Activated CD8-positive, alpha-beta memory T cell treated with anti-CD3 and anti-CD28 coated beads, Interleukin-2, amount 10 ng/mL, durations not matched to agents 7 days and 5 days (primary cell): Measurements from ENCODE around the gene HIF1A. TPM values are rescaled to one million over a fixed set of nuclear protein-coding genes. Genes with fewer than 3 reads are reported as not detected.
"Not testable (repeated sequence)": the region's sequence is repeated elsewhere in the genome, so short reads cannot be mapped to it uniquely, and the experiment has no call there.

Source experiments
- ATAC-seq: fragments of 150-1000 bp; cut with Tn5 transposase; one replicate; pipeline ENCODE4 v1.10.0; 2021; ENCODE audit warnings: moderate library complexity
- CTCF ChIA-PET: fragments of 350-600 bp; sonication (Branson Sonifier 250); formaldehyde crosslinking; loops from one replicate; lab custom pipeline; 2021; ENCODE audit warnings: antibody characterized with exemption; lab: Charles Lee
- DNase-seq: peaks from one replicate; pipeline ENCODE4 v3.0.0-alpha.2; 2020
- H3K27ac Mint-ChIP-seq: one replicate; pipeline ENCODE4 v1.8.0; 2021; ENCODE audit warnings: mild to moderate bottlenecking, mixed read lengths
- H3K27me3 Mint-ChIP-seq: one replicate; pipeline ENCODE4 v1.8.0; 2021; ENCODE audit warnings: mixed read lengths
- H3K36me3 Mint-ChIP-seq: one replicate; pipeline ENCODE4 v1.8.0; 2021; ENCODE audit warnings: mild to moderate bottlenecking, mixed read lengths
- H3K4me1 Mint-ChIP-seq: one replicate; pipeline ENCODE4 v1.8.0; 2021; ENCODE audit warnings: mixed read lengths
- H3K4me3 Mint-ChIP-seq: one replicate; pipeline ENCODE4 v1.8.0; 2021; ENCODE audit warnings: mild to moderate bottlenecking, moderate library complexity, mixed read lengths
- H3K9me3 Mint-ChIP-seq: one replicate; pipeline ENCODE4 v1.8.0; 2022; ENCODE audit warnings: low read depth, mixed read lengths
- total RNA-seq, 2 experiments: library from RNA; stranded (reverse); gene quantifications; one replicate each; pipeline ENCODE4 v1.2.3, GENCODE V29; 2021

Gene HIF1A
- total RNA-seq: 100 to 1,000 TPM; 134 to 158 TPM

DNA sequence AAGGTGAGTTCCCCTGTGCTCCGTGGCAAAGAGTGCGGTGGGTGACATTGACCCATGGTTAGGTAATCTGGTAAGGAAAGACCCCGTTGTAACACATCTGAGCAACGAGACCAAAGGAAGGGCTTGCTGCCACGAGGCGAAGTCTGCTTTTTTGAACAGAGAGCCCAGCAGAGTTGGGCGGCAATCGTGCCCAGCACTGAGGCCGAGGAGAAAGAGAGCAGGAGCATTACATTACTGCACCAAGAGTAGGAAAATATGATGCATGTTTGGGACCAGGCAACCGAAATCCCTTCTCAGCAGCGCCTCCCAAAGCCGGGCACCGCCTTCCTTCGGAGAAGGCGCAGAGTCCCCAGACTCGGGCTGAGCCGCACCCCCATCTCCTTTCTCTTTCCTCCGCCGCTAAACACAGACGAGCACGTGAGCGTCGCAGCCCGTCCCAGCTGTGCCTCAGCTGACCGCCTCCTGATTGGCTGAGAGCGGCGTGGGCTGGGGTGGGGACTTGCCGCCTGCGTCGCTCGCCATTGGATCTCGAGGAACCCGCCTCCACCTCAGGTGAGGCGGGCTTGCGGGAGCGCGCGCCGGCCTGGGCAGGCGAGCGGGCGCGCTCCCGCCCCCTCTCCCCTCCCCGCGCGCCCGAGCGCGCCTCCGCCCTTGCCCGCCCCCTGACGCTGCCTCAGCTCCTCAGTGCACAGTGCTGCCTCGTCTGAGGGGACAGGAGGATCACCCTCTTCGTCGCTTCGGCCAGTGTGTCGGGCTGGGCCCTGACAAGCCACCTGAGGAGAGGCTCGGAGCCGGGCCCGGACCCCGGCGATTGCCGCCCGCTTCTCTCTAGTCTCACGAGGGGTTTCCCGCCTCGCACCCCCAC lies at the start of gene HIF1A:
Gene HIF1A (plus strand): TSS at position 684 of the 865 bp plus-strand sequence. CDS start 292 bp downstream, outside the sequence.
- peak; percentile 98 for DNase-seq
- H3K4me1 Mint-ChIP-seq: peaks cover 43% of the 10 kb centered on the region
- peak; percentile 94 for ATAC-seq
- H3K36me3 Mint-ChIP-seq: peaks cover 42% of the 10 kb centered on the region
- H3K27me3 Mint-ChIP-seq: no peaks in the 10 kb centered on the region
- H3K4me3 Mint-ChIP-seq: peak within 1 kb of the TSS; percentile 91
- CTCF ChIA-PET: interaction anchor here (0.7 to 2.5 kb wide), 5 partner anchors 11 to 33 kb away, joined by 3 to 8 read pairs (median 4); no protein-coding TSS in a partner anchor
- no peaks in the 10 kb centered on the region for H3K9me3 Mint-ChIP-seq
- peak within 1 kb of the TSS; percentile 96 for H3K27ac Mint-ChIP-seq

DNA sequence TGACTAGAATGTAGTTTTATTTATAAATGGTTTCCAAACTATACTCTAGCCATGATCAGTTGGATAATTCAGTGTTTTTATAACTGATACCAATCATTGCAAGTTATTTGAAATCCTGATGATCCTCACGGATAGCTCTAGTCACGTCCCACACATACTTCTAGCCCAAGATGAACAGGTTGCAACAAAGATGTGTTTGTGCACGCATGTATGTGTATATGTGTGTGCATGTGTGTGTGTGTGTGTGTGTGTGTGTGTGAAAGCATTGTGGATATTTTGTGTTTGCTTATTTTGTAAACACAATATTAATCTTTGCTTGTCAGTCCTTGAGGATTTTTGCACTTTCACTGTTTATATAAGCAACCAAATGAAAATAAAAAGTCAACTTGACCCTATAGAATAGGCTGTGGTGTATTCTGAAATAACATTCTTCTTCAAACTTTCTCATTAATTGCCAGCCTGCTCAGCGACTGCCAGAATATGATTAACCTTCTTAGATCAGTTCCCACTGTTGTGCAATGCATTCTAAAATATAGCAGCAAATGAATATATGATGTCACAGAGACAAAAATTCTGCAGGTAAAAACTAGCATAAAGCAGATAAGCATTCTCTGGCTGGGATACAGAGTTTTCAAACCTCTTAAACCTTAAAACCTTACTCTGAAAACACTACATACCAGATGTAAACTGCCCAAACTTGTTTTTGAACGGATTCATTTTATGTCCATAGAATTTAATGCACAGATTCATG lies 48.8 kb upstream of the HIF1A start:
- Mint-ChIP-seq H3K4me3 (no peak overlapping the region), H3K27ac (no peak overlapping the region), H3K9me3 (peaks cover 2% of the 10 kb centered on the region), H3K4me1 (peaks cover 9% of the 10 kb centered on the region), H3K27me3 (no peaks in the 10 kb centered on the region), H3K36me3 (peaks cover 2% of the 10 kb centered on the region)
- DNase-seq: no peak
- CTCF ChIA-PET: interaction anchor here (0.8 kb wide), 1 partner anchor 100 kb away, joined by 3 read pairs; no protein-coding TSS in a partner anchor
- ATAC-seq: no peak

DNA sequence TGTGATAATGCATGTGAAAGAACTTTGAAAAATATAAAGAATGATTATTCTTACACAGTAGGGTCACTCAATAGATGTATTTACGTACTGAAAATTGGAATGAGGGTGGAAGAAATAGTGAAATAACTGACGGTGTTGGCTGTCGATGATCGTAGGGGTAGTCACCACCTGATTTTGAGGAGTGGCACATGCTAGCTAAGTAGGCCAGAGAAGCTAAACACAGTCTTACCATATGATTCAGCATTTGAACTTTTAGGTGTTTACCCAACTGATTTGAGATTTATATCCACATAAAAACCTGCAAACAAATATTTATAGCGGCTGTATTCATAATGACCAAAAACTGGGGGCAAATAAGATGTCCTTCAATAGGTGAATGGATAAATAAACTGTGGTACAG lies 47.6 kb upstream of the HIF1A start:
- Mint-ChIP-seq H3K27me3 (no peaks in the 10 kb centered on the region), H3K36me3 (no peaks in the 10 kb centered on the region), H3K4me3 (no peak overlapping the region), H3K9me3 (no peaks in the 10 kb centered on the region), H3K27ac (no peak overlapping the region), H3K4me1 (peaks cover 7% of the 10 kb centered on the region)
- no peak for DNase-seq
- ATAC-seq: no peak
- CTCF ChIA-PET: no interaction called here

DNA sequence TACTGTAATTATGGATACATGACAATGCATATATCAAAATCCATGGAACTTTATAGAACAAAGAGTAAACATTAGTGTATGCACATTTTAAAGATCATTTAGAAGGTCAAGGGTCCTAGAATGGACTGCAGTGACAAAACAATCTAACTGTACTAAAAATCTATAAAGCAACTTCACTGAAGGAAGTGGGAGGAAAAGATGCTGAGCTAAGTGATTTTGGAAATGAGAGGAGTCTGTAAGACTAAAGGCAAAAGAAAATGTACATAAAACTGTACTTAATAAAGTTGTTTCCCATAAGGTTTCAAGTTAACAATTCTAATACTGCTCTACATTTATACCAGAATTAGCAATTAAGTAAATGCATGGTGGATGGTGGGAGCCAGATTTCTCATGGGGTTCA lies 46.9 kb upstream of the HIF1A start:
- no peaks in the 10 kb centered on the region for H3K36me3 Mint-ChIP-seq
- CTCF ChIA-PET: no interaction called here
- H3K4me3 Mint-ChIP-seq: no peak overlapping the region
- H3K27me3 Mint-ChIP-seq: no peaks in the 10 kb centered on the region
- no peaks in the 10 kb centered on the region for H3K9me3 Mint-ChIP-seq
- ATAC-seq (no peak), DNase-seq (no peak)
- H3K27ac Mint-ChIP-seq: no peak overlapping the region
- H3K4me1 Mint-ChIP-seq: peaks cover 7% of the 10 kb centered on the region

DNA sequence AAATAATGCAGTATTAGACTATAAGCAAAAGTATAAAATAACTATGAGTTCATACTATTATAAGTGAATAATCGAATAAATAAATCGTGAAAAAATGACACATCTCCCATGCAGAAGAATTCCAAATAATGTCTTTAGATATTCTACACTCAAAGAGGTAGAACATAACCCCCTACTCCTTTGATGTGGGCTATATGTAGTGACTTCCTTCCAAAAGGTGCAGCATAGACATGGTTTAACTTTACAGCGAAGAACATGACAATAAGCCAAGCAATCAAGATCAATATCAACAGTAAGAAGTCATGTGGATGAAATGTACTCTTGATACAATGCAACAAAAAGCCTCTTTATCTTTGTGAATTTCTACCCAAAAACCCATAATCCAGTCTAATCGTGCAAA lies 46.0 kb upstream of the HIF1A start:
- no peaks in the 10 kb centered on the region for H3K36me3 Mint-ChIP-seq
- H3K9me3 Mint-ChIP-seq: no peaks in the 10 kb centered on the region
- H3K27ac Mint-ChIP-seq: no peak overlapping the region
- ATAC-seq (no peak), DNase-seq (no peak)
- peaks cover 11% of the 10 kb centered on the region for H3K4me1 Mint-ChIP-seq
- no peaks in the 10 kb centered on the region for H3K27me3 Mint-ChIP-seq
- CTCF ChIA-PET: no interaction called here
- H3K4me3 Mint-ChIP-seq: no peak overlapping the region

DNA sequence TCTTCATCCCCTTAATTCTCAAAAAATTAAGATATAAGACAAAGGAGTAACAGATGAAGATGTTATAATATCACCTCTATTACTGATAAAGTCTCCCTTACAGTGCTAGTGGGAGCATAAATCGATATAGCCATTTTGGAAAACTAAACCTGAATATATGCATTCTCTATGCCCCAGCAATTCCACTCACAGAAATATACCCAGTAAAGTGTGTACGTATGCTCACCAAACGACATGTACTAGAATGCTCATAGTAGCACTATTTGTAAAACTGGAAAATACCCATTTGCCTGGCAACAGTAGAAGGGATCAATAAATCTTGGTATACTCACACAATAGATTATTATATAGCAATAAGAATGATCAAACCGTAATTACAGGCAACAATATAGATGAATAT lies 44.0 kb upstream of the HIF1A start:
- Mint-ChIP-seq H3K27ac (no peak overlapping the region), H3K36me3 (peaks cover 7% of the 10 kb centered on the region), H3K4me1 (peaks cover 26% of the 10 kb centered on the region), H3K9me3 (peaks cover 2% of the 10 kb centered on the region), H3K4me3 (no peak overlapping the region), H3K27me3 (no peaks in the 10 kb centered on the region)
- DNase-seq: no peak
- no peak for ATAC-seq
- CTCF ChIA-PET: no interaction called here

DNA sequence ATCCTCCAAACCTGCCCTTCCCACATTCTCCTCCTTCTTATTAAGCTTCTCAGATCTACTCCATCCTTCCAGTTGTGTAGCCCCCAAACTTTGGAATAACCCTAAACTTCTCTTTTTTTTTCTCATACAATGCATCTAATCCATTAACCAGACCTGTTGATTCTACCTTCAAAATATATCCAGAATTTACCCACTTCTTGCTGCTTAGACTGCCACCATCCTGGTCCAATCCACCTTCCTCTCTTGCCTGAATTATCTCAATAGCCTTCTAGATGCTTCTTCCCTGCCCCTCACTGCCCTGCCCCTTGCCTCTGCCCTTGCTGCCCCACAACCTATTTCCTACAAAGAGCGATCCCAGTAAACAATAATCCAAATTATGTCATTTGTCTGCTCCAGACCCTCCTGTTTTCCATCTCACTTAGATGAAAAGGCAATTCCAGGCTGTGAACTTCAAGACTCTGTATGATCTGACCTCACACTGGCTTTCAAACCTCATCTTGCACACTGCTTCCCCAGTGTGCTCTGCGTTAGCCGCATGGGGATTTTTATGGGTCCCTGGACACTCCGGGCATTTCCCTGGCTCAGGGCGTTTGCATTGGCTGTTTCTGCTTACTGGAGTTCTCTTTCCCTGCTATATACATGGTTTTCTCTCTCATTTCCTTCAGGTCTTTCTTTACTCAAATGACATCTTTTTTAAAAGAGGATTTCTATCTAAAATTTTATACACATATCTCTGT lies 42.6 kb upstream of the HIF1A start:
- Mint-ChIP-seq H3K27ac (no peak overlapping the region), H3K4me3 (no peak overlapping the region), H3K27me3 (no peaks in the 10 kb centered on the region), H3K4me1 (peaks cover 35% of the 10 kb centered on the region), H3K9me3 (peaks cover 2% of the 10 kb centered on the region), H3K36me3 (peaks cover 16% of the 10 kb centered on the region)
- CTCF ChIA-PET: no interaction called here
- no peak for DNase-seq
- no peak for ATAC-seq

DNA sequence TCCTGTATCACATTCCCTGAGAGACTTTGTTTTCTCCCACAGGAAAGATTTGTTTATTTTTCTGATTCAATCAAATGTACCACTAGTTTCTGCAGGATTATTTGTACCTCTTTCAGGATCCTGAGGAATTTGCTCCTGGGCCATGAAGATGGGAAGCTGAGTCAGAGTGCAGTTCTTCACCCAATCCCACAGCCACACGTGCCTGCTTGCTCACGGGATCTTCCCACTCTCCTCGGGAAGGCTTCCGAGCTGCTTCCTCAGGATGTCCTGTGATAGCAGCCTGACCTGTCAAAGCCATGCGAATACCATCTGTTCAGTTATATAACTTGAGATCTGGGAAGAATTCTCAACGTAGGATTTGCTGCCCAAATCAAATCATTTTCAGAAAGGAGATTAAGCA lies 41.8 kb upstream of the HIF1A start:
- Mint-ChIP-seq H3K27ac (no peak overlapping the region), H3K4me1 (peaks cover 33% of the 10 kb centered on the region), H3K27me3 (no peaks in the 10 kb centered on the region), H3K4me3 (no peak overlapping the region), H3K9me3 (peaks cover 2% of the 10 kb centered on the region), H3K36me3 (peaks cover 18% of the 10 kb centered on the region)
- DNase-seq (no peak), ATAC-seq (no peak)
- CTCF ChIA-PET: no interaction called here

DNA sequence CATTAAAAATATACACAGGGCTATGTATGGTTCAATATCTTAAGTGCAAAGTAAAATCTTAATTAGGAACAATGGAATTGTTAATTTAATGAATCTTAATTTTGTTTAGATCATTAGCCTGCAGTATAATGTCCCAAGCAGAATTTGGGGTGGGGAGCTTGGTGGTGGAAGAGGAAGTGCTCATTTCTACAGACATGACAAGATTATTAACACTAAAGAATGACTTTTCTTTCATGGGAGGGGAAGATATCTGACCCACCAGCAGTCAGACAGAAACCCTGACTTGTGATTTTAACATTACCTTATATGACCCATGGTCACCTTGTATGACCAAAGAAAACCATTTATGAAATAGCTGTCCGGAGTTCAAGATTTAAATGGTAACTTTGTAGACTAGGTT lies 41.3 kb upstream of the HIF1A start:
- Mint-ChIP-seq H3K9me3 (peaks cover 2% of the 10 kb centered on the region), H3K4me3 (no peak overlapping the region), H3K27me3 (no peaks in the 10 kb centered on the region), H3K4me1 (peaks cover 38% of the 10 kb centered on the region), H3K36me3 (peaks cover 22% of the 10 kb centered on the region), H3K27ac (no peak overlapping the region)
- ATAC-seq (no peak), DNase-seq (no peak)
- CTCF ChIA-PET: no interaction called here

DNA sequence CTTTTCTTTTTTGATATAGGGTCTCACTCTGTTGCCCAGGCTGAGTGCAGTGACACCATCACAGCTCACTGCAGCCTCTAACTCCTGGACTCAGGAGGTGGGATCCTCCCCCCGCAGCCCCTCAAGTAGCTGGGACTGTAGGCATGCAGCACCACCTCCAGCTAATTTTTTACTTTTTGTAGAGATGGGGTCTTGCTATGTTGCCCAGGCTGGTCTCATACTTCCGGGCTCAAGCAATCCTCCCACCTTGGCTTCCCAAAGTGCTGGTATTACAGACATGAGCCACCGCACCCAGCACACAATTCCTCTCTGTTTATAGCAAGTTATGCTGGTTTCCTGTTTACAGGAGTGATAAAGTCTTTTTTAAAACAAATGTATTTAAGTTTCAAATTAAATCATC lies 39.5 kb upstream of the HIF1A start:
- CTCF ChIA-PET: interaction anchor here (1.5 kb wide), 1 partner anchor 35 kb away, joined by 5 read pairs; no protein-coding TSS in a partner anchor
- Mint-ChIP-seq H3K36me3 (peaks cover 30% of the 10 kb centered on the region), H3K9me3 (peaks cover 2% of the 10 kb centered on the region), H3K27me3 (no peaks in the 10 kb centered on the region), H3K4me3 (no peak overlapping the region), H3K27ac (peak overlapping the region; percentile 67), H3K4me1 (peaks cover 50% of the 10 kb centered on the region)
- DNase-seq (no peak), ATAC-seq (no peak)

DNA sequence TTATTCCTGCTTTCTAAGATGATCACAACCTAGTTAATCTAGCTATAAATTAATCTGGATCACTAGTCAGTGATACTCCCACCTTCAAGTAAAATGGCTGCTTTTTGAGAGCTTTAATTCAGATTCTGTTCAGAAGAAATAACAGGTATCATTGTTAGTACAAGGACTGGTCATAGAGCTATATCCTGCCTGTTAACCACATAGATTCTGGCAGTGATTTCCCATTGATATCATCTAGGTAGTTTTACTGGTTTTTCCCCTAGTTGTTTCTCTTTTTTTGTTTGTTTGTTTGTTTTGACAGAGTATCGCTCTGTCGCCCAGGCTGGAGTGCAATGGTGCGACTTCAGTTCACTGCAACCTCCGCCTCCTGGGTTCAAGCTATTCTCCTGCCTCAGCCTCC lies 39.0 kb upstream of the HIF1A start:
- Mint-ChIP-seq H3K36me3 (peaks cover 30% of the 10 kb centered on the region), H3K4me1 (peaks cover 55% of the 10 kb centered on the region), H3K27me3 (no peaks in the 10 kb centered on the region), H3K4me3 (no peak overlapping the region), H3K27ac (peak overlapping the region; percentile 67), H3K9me3 (peaks cover 2% of the 10 kb centered on the region)
- no peak for DNase-seq
- no peak for ATAC-seq
- CTCF ChIA-PET: interaction anchor here (1.5 kb wide), 1 partner anchor 35 kb away, joined by 5 read pairs; no protein-coding TSS in a partner anchor

DNA sequence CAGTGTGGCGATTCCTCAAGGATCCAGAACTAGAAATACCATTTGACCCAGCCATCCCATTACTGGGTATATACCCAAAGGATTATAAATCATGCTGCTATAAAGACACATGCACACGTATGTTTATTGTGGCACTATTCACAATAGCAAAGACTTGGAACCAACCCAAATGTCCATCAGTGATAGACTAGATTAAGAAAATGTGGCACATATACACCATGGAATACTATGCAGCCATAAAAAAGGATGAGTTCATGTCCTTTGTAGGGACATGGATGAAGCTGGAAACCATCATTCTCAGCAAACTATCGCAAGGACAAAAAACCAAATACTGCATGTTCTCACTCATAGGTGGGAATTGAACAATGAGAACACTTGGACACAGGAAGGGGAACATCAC lies 37.2 kb upstream of the HIF1A start:
- H3K9me3 Mint-ChIP-seq, H3K27ac Mint-ChIP-seq, H3K27me3 Mint-ChIP-seq, ATAC-seq, H3K4me3 Mint-ChIP-seq, CTCF ChIA-PET, DNase-seq: not testable (repeated sequence)
- Mint-ChIP-seq H3K36me3 (peaks cover 30% of the 10 kb centered on the region), H3K4me1 (peaks cover 73% of the 10 kb centered on the region)

DNA sequence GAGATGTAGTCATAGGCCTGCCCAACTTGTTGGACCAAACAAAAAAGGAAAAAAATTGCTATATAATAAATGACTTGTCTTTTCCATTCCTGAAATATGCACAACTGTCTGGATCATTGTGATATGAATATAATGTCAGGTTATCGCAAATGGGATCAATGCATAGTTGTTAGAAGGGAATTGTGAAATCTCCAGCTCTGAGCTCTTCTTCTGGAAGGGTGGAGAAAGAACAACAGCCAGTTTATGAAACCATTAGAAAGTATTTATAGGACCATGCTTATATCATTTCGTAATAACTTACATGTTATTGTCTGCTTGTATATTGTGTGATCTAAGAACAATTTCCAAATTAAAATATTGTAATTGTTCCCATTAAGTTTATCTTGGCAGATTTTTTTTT lies 35.7 kb upstream of the HIF1A start:
- CTCF ChIA-PET: interaction anchor here (1.4 kb wide), 1 partner anchor 74 kb away, joined by 3 read pairs; no protein-coding TSS in a partner anchor

More for the DNA sequence above, 35.7 kb upstream of the HIF1A start:
- ATAC-seq (no peak), DNase-seq (no peak)
- H3K4me1 Mint-ChIP-seq: peaks cover 80% of the 10 kb centered on the region
- H3K4me3 Mint-ChIP-seq: no peak overlapping the region
- H3K36me3 Mint-ChIP-seq: peaks cover 31% of the 10 kb centered on the region
- peak overlapping the region; percentile 96 for H3K27ac Mint-ChIP-seq
- no peaks in the 10 kb centered on the region for H3K27me3 Mint-ChIP-seq
- H3K9me3 Mint-ChIP-seq: peaks cover 2% of the 10 kb centered on the region
